GM19043 (cell line): ENCODE results near the gene LRPAP1.

Experiments used
- ATAC-seq: cut with Tn5 transposase; IDR thresholded peaks from one replicate; pipeline ENCODE4 v1.9.1; 2021; ENCODE audit warnings: low read depth; ENCODE audit not compliant: unreplicated experiment

Gene LRPAP1

DNA sequence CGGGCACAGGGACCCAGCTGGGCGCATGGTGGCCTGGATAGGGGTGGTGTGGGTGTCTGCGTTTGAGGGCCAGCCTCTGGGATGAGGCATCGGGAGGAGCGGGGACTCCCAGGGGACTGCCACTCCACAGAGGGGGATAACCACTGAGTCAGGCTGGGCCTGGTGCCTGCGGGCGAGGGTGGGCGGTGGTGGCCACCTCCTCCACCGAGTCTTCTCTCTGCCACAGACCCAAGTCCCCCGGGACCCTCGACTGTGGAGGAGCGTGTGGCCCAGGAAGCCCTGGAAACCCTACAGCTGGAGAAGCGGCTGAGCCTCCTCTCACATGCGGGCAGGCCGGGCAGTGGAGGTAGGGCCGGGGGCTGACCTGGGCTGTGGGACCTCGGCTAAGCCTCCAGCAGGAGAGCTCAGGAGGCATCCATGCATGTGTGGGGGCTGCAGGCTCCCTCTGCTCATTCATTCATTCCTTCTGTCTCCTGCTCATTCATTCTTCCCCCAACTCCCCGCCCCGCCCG, 42.7 kb downstream of the LRPAP1 start:
- no peak for ATAC-seq

DNA sequence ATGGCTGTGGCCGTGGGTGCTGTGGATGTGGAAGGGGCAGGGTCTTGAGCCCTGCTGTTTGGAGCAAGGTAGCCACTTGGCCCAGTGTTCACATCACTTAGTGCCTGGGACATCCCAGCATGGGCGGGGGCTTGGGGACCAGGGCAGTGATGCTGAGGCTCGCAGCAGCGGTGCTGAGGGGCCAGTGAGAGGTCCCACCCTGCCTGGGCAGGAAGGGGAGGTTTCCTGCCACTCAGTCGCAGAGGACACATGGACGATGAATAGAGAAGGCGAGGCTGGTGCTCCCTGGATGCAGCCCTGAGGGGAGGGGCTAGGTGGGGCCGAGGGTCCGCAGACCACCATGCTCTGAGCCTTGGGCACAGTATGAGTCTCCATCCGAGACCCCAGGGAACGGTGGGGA, 43.4 kb downstream of the LRPAP1 start:
- ATAC-seq = no peak

DNA sequence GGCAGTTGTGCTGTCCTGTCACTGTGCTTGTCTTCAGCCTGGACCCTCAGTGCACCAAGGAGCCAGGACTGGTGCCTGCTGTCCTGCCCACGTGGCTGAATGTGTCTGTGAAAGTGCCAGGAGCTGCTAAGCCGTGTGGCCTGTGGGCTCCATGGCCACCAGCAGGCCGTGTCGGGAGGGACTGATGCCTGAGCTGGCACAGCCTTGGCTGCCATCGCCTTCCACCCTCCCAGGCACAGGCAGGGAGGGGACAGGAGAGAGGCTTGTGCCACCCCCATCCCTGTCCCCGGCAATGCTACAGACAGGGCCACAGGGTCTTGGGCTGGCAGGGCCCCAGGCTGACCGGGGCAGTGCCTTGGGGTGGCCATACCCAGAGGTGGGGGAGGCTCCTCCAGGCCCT, 44.4 kb downstream of the LRPAP1 start:
- ATAC-seq = no peak

DNA sequence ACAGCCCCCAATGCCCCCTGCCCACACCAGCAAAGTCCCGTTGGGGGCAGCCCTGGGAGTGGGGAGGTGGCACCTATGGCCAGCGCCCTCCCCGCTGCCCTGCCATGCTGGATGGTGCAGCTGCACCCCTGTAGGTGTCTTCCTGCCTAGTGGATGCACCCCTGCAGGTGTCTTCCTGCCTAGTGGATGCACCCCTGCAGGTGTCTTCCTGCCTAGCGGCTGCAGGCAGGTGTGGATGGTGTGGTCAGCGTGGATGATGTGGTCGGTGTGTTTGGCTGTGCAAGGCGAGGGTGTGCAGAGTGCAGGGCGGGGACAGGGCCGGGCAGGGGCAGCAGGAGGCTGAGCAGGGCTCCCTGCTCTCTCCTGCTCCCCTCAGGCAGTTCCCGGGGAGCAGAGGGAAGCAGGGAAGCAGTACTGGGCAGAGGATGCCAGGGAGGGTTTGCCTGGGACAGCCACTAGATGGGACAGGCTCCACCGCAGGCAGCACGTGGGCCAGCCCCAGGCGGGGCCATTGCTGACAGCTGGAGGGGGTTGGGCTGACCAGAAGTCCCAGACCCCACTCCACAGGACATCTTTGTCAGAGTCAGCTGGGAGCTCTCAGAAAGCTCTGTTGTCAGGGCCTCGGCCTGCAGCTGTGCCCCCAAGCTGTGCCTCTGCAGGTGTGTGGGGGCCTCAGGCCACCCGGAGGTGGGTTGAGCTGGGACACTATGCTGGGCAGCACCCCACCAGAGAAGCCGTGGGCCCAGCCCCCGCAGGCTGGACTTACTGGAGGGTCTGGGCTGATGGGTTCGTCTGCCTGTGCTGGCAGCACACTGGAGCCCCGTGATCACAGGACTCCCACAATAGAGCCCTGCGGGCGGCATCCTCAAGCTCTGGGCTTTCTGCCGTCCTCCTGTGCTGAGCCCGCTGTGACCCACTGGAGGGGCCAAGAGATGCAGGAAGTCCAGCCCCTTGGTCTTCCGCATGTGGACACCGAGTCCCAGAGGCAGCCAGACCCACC, 45.4 kb downstream of the LRPAP1 start:
- ATAC-seq = no peak

DNA sequence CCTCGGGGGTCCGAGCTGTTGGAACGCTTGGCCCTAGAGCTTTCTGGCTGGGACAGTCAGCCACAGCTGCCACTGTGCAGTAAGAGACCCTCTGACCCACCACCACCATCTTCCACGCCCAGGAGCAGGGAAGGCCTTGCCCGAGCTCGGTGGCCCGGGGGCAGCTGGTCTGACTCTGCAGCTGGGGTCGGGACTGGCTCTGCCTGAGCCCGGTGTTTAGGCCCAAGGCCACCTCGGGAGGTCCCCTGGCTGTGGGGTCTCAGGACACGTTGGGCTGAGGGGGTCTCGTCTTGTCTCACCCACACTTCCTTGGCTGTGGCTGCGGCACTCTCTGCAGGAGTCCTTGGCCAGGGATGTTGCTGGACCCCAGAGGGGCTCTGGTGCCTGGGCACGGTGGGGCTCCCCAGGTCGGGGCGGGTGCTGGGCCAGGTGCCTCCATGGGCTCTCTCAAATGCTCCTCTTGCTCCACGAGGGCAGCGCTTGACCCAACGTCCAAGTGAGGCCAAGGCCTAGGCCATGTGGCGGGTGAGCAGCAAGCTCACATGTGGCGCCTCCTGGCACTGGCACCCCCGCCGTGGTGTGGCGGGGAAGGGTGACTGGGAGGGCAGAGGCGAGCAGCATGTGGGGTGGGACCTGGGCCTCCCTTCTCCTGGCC, 46.2 kb downstream of the LRPAP1 start:
- ATAC-seq = no peak

DNA sequence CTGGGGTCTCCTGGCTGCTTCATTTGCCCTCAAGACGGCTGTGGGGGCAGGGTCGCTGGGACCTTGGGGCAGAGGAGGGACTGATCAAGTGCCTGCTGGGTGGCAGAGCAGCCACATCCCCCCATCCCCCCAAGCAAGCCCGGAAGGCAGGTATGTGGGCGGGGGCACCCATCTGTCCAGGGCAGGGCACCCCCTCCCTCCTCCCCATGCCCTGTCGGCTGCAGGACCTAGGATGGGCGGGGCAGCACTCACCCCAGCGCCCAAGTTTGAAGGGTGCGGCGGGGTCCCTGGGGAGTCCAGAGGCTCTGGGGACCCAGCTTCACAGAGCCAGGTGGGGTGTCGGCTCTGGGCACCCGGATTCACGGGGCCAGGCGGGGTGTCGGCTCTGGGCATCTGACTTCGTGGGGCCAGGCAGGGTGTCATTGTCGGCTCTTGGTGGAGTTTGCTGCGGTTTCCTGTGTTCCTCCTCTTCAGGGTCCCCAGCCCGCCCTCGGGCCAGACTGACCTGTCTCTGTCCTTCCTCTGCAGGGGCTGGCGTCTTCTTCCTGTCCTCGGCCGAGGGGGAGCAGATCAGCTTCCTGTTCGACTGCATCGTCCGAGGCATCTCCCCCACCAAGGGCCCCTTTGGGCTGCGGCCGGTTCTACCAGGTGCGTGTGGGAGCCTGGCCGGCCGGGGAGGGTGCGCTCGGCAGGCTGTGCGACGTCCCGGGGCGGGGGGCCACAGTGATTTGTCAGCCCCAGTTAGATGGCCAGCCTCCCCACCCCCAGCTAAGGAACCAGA, 47.0 kb downstream of the LRPAP1 start:
- no peak for ATAC-seq

DNA sequence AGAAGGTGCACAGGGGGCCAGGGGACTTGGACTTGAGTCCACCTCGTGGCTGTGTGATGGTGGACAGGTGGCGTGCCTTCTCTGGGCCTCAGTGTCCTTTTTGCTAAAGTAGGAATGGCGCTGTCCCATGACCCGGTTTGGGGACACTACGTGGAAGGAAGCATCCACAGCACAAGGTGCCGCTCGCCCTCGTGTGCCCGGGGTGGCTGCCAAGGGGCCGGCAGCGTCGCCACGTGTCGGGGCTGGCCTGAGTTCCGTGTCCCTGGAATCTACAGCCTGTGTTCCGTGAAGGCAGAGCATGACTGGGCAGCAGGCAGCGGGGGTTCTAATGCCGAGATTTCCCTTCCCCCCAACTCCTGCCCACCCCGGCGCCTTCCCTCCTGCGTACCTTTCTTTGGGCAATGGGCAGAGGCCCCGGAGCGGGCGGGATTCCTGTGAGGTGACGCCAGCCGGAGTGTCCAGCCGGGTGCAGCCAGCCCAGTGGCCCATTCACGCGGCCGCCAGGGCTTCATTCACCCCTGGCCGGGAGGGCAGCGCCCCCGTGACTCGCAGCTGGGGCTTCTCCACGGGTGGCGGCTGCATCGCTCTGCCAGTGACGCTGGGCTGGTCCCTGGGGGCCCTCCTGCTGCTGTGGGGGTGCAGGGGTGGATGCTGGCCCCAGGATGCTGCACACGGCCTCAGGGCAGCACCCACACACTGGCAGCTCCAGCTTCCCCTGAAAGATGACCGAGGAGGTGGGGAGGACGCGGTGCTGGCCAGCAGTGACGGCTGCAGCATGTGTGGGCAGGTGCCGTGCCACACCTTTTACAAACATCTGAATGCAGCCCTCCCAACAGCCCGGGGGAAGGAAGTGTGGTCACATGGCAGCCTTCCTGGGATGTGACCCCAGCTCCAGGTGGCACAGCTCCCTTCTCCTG, 47.9 kb downstream of the LRPAP1 start:
- ATAC-seq = no peak

DNA sequence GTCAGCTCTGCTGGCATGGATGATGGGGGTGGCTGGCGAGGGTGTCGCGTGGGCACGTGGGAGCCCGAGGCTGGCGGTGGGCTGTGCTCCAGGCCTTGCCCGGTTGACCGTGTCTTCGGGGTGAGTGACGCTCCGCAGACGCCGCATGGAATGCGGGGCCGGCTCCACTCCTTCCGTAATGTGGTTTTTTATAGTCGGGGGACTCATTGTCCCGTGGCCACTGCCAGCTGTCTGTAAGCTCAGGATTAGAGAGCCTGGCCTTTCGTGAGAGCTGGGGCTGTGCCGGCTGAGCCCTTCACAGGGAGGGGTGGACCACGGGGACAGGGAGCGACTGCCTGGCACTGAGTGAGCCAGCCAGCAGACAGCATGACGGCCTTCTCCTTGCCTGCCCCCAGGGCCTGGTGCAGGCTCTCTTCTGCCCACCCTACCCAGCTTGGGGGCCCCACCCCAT, 48.7 kb downstream of the LRPAP1 start:
- ATAC-seq = no peak

DNA sequence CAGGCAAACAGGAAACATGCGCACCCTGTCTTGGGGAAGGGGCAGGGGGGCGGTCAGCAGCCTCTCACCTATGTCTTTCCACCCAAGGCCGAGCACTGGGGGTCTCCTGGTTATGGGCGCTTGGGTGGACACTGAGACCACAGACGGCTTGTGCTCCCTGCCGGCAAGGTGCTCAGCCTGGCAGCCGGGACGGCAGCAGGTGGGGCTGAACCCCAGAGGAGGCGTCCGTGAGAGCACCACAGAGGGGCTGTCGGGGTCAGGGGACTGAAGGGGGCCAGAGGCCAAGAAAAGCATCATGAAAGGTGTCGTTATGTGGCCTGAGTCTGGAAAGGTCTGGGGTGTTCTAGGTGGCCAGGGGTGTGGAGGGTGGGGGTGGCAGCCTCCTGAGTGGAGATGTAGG, 49.5 kb downstream of the LRPAP1 start:
- ATAC-seq = no peak

DNA sequence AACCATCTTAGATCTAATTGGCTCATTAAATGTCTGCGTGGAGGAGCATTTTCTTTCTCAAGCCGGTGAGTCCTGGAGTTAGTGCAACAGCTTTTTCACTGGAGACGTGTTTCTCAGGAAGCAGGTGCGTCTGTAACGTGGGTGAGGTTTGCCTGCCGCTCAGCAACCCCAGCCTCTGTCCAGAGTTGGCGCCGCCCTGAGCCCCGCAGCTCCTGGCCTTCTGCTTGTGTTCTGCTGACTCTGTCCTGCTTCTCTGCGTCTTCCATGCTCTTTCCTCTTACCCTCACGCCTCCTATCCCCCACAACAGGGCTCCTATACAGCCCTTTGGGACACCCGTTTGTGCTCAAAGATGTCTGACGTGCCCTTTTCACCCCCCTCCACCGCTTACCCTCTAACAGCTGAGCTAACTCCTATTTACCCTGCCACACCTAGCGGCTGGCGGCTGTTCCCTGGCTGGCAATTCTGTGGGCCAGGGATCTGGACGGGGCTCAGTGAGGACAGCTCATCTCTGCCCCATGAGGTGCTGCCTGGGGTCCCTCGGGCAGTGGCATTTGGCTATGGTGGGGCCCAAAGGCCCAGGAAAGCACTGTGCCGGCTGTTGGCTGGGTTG, 50.3 kb downstream of the LRPAP1 start:
- no peak for ATAC-seq

DNA sequence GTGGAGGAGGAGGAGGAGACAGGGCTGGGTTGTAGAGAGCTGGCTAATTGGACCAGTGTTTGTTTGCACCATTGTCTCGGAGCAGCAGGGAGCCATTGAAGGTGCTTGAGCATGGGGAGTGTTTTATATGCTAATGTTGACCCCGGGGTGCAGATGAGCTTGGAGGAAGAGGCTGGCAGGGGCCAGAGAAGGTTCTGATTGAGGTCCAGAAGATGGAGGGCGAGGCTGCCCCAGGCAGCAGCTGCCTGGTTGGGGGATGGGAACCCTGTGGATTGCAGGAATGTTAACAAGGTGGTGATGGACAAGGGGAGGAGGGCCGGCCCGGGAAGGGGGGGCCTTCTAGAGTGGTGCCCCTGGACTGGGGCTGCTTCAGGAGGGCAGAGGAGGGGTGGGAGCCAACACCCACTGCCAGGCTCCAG, 51.1 kb downstream of the LRPAP1 start:
- ATAC-seq = no peak

DNA sequence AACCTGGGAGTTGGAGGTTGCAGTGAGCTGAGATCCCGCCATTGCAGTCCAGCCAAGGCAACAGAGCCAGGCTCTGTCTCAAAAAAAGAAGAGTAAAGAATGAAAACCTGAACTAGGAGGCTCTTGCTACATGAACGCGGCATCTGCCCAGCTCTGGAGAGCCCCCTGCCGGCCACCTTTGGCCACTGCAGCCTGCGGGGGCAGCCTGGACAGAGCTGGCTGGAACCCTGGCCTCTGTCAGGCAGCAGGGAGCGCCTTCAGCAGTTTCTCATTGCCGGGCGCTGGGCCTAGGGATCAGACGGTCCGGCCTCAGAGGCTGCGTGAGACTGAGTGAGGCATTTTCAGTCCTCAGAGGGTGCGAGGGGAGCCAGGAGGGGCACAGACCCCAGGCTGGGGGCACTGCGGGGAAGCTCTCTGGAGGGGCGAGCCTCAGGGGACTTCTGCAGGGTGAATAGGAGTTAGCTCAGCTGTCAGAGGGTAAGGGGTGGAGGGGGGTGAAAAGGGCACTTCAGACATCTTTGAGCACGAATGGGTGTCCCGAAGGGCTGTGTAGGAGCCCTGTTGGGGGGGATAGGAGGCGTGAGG, 51.6 kb downstream of the LRPAP1 start:
- no peak for ATAC-seq

DNA sequence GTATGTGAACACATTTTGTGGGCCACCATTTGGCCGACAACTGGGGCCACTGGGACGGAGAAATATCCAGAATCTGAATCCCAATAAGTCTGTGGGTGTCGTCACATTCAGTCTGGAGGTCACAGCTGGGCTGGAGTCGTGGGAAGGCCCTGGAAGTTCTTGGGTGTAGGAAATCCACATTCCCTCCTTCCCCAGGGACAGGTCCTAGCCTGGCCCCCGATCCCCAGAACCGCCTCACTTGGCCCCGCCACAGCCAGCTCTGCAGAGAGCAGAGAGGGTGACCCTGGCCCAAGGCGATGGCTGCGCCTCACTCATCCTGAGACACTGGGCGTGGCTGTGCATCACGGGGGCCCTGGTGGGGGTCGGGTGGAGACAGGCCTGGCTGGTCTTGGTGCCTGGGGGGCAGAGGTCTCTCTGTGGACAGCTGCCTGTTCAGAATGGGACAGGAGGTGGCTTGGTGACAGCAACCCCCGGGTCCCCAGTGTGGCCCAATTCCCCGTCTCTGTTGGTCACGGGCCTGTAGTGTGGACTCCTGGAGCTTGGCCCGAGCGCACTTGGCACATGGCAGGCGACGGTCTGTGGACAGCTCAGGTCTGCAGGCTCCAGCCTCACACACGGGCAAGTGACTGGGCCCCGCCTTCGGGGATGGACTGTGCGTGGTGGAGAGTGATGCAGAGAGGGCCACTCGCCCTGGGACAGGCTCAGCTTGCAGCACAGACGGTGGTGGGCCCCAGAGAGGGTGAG, 52.7 kb downstream of the LRPAP1 start:
- ATAC-seq = no peak

DNA sequence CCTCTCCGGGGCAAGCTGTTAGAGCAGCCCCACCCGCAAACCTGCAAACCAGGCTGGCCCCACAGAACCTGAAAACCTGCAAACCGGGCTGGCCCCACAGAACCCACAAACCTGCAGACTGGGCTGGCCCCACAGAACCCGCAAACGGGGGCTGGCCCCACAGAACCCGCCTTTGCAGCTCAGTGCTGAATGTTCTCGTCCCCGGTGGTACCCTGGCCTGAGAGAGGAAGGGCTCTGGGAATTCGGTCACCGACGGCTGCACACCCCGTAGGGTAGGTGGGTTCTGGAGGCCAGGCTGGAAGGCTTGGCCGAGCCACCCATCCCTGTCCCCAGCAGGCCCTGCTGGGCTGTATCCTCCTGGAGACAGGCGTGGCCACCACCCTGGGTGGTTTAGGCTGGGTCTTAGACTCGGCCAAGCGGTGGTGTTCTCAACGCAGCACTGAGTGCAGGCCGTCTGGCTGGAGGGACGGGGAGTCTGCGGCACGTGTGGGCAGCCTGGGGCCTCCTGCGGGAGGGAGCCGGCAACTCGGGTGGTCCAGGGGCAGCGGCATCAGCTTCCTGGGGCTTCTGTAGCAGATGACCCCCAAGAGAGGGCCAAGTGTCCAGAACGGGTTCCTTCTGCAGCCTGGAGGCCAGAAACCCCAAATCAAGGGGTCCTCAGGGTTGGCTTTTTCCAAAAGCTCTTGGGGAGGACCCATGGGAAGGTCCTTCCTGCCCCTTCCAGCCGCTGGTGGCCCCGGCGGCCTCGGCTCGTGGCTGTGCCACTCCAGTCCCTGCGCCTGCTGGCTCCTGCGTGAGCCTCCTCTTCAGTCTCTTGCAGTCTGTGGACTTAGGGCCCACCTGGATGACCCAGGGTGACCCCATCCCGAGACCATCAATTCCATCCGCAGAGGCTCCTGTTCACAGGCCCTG, 53.5 kb downstream of the LRPAP1 start:
- no peak for ATAC-seq

DNA sequence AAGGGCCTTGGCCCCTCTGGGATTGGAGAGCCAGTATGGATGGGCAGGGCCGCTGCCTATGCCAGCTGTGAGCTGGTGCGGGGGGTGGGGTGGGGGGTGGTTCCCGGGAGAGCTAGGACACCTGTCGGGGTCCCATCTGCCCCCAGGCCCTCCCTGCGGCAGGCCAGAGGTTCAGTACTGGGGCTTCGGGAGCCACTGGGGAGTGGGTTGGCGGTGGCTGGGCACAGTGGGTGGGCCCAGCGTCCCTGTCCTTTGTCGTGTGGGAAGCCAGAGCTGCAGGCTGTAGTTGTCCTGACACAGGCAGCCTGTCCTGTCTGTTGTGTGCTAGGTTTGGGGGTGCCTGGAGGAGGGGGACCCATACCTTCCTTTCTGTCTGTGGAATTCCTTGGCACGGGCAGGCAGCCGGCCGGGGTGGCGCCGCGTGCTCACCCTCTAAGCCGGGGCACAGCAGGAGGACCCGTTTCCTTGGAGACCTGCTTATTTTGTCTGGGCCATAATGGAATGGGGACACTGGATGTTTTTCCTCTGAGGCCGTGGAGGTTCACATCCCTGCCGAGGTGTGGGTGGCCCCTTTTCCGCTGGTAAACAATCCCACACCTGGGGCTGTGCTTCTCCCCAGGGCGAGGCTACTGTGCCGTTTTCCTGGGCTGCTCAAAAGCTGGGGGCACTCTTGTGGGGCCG, 54.3 kb downstream of the LRPAP1 start:
- no peak for ATAC-seq

DNA sequence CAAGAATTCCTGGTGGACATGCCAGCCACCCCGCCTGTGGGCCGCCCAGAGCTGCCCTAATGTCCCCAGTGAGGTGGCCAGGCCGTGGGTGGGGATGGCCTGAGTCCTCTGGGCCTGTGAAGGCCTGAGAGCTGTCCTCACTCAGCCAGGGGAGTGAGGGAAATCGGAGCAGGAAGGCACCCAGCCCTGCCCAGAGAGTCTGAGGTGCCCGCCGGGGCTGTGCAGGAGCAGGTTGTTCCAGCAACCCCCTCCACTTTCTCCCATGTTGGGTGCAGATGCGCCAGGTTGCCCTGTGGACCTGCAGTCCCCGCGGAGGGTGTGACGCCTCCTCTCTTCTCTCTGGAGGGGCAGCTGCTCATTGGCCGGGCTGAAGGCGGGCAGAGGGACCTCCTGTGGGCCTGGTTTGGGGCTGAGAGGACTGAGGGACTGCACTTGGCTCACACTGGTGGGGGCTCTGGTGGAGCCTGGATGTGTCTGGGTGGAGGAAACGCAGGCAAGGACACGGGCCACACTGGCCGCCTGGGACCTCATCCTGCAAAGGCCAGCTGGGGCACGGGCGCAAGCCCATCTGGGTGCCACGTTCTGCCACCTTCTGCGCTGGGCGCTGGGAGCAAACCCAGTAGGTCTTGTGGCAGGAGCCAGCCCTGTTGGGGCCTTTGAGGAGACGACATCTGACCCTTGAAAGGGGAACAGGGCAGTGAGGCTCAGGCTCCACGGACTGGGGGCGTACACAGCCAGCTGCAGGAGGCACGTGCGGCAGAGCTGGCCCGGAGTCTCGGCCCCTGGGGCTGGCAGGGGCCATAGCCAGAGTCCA, 55.1 kb downstream of the LRPAP1 start:
- no peak for ATAC-seq
